ENCODE results near the gene ETV6.

DNA sequence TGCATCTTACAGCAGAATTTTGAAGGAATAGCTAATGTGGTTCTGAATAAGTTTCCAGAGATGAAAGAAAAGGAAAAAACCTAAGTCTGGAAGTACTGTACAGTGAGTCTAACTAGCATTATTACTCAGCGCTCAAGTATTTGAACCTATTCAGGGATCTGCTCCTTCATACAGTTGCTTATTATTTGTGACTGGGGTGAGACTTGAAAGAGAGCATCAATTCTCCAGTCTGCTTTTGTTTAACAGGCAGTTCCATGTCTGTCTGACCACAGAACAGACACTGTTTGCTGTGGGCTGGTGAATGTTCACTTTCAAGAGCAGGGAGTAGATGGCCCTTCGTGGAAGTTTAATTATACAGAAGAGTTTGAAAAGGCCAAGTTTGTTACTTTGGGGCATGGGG, 9.3 kb downstream of the ETV6 start:
- TF ChIP-seq, protein P1, sequence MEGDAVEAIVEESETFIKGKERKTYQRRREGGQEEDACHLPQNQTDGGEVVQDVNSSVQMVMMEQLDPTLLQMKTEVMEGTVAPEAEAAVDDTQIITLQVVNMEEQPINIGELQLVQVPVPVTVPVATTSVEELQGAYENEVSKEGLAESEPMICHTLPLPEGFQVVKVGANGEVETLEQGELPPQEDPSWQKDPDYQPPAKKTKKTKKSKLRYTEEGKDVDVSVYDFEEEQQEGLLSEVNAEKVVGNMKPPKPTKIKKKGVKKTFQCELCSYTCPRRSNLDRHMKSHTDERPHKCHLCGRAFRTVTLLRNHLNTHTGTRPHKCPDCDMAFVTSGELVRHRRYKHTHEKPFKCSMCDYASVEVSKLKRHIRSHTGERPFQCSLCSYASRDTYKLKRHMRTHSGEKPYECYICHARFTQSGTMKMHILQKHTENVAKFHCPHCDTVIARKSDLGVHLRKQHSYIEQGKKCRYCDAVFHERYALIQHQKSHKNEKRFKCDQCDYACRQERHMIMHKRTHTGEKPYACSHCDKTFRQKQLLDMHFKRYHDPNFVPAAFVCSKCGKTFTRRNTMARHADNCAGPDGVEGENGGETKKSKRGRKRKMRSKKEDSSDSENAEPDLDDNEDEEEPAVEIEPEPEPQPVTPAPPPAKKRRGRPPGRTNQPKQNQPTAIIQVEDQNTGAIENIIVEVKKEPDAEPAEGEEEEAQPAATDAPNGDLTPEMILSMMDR (IDR thresholded peaks at IDR 0.05): no peak
- TF ChIP-seq POLR2A (IDR thresholded peaks at IDR 0.05): no peak

Data from right lobe of liver (tissue), 4 donors.